ENCODE measurements around the gene PRR20B. TPM values are rescaled to one million over a fixed set of nuclear protein-coding genes. Genes with fewer than 3 reads are reported as not detected.
"Not testable (repeated sequence)": the region's sequence is repeated elsewhere in the genome, so short reads cannot be mapped to it uniquely, and the experiment has no call there.

PRR20B gene
- total RNA-seq, 4 donors from 2014 or later: not detected

GRCh38 chr13:57138988-57139387 is 8.3 kb upstream of the PRR20B start:
- H3K4me1 ChIP-seq: no peaks in the 10 kb centered on the region
- no peak overlapping the region for H3K4me3 ChIP-seq
- H3K27me3 ChIP-seq: no peaks in the 10 kb centered on the region
- no peak overlapping the region for H3K27ac ChIP-seq
- TF ChIP-seq POLR2A (IDR thresholded peaks at IDR 0.05) (no peak), CTCF (IDR thresholded peaks at IDR 0.05) (no peak)
- no peaks in the 10 kb centered on the region for H3K9me3 ChIP-seq
- no peaks in the 10 kb centered on the region for H3K36me3 ChIP-seq
- no peak for DNase-seq

GRCh38 chr13:57139781-57140180 is 7.5 kb upstream of the PRR20B start:
- H3K27ac ChIP-seq, H3K4me3 ChIP-seq, H3K4me1 ChIP-seq, H3K36me3 ChIP-seq, H3K27me3 ChIP-seq, H3K9me3 ChIP-seq, DNase-seq: not testable (repeated sequence)

DNA sequence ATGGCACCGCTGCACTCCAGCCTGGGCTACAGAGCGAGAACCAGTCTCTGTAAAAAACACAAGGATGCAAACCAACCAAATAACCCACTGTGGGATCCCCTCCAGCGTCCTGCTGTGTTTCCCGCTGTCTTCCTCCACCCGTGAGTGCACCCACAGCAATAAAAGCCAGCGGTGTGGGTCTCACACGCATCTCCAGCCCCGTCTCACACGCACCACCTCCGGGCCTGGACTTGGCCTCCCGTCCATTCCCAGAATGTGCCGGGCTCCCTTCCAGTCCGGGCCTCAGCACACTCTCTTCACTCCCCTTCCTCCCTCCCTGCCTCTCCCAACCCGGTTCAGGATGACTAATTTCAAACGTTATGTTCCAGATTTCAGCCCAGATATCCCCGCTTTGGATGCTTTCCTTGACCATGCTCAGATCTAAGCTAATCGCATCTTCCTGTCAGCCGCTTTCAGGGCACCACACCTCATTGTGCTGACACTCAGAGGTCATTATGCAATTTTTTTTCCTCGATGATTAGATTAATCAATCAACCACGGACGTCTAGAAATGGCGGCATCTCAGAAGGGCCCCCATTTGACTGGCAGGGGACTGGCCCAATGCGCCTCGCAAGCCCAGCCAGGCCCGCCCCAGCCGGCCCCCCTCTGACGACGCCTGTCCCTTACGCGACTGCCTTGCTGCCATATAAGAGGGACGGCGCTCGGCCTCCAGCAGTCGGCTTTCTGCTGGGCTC is 6.9 kb upstream of the PRR20B start, which contains the start of gene PRR20A:
PRR20A (plus strand) TSS at position 684 of the 734 bp plus-strand sequence. CDS start 387 bp downstream, outside the sequence.
- H3K27me3 ChIP-seq, H3K27ac ChIP-seq, DNase-seq, H3K36me3 ChIP-seq, H3K9me3 ChIP-seq, H3K4me1 ChIP-seq, H3K4me3 ChIP-seq: not testable (repeated sequence)

DNA sequence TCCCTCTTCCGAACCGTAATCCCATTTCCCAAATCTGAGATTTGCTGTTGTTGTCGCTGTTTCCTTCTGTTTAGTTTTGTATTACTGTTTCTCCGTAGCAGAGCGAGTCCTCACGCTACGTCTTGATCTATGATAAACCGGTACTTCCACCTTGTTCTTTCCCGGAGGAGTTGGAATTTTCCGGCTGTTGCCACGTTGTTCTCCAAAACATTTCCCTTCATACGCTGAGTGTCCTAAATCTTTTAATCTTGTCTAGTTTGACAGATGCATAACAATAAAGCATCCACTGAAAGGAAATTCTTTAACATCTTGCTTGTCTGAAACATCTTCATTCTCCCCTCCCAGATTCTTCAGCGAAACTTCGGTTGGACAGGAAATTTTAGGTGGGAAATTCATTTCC is 818 bp downstream of the PRR20B start:
- H3K4me3 ChIP-seq, DNase-seq, H3K36me3 ChIP-seq, H3K27ac ChIP-seq, H3K4me1 ChIP-seq, H3K27me3 ChIP-seq, H3K9me3 ChIP-seq: not testable (repeated sequence)

- H3K4me1 ChIP-seq, DNase-seq, H3K4me3 ChIP-seq: not testable (repeated sequence)
These were observed 6.5 kb downstream of the PRR20B start, which contains the start of gene PRR20C for GRCh38 chr13:57153761-57154160. PRR20C (plus strand) TSS chr13:57154061; CDS start chr13:57154448, 387 bp downstream.

GRCh38 chr13:57160332-57160731 is 13.0 kb downstream of the PRR20B start, which contains the start of gene PRR20D:
PRR20D (plus strand) TSS chr13:57160632; CDS start chr13:57161019, 387 bp downstream.
- H3K27me3 ChIP-seq, H3K4me3 ChIP-seq, H3K36me3 ChIP-seq, H3K4me1 ChIP-seq, DNase-seq, H3K9me3 ChIP-seq, H3K27ac ChIP-seq: not testable (repeated sequence)

More at GRCh38 chr13:57153761-57154160, 6.5 kb downstream of the PRR20B start, which contains the start of gene PRR20C:
- not testable (repeated sequence) for H3K36me3 ChIP-seq, H3K27me3 ChIP-seq, H3K9me3 ChIP-seq, H3K27ac ChIP-seq

DNA sequence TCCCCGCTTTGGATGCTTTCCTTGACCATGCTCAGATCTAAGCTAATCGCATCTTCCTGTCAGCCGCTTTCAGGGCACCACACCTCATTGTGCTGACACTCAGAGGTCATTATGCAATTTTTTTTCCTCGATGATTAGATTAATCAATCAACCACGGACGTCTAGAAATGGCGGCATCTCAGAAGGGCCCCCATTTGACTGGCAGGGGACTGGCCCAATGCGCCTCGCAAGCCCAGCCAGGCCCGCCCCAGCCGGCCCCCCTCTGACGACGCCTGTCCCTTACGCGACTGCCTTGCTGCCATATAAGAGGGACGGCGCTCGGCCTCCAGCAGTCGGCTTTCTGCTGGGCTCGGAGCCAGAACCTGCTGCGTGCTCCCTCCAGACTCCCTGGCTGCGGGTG is 19.6 kb downstream of the PRR20B start, which contains the start of gene PRR20E:
PRR20E (plus strand) TSS at position 301 of the 400 bp plus-strand sequence. CDS start 387 bp downstream, outside the sequence.
- not testable (repeated sequence) for H3K27ac ChIP-seq, H3K4me1 ChIP-seq, DNase-seq, H3K36me3 ChIP-seq, H3K4me3 ChIP-seq, H3K27me3 ChIP-seq, H3K9me3 ChIP-seq

- DNase-seq: no peak
- Histone ChIP-seq H3K9me3 (no peaks in the 10 kb centered on the region), H3K27me3 (no peaks in the 10 kb centered on the region), H3K4me3 (no peak overlapping the region), H3K36me3 (no peaks in the 10 kb centered on the region), H3K4me1 (no peaks in the 10 kb centered on the region), H3K27ac (no peak overlapping the region)
- no peak for TF ChIP-seq POLR2A (IDR thresholded peaks at IDR 0.05)
- no peak for TF ChIP-seq CTCF (IDR thresholded peaks at IDR 0.05)
These were observed 44.4 kb downstream of the PRR20B start for GRCh38 chr13:57191667-57192066.

Small RNA genes lying within 50 kb of the gene (small RNA-seq; reads per million reads assigned to genes)
- 0 reads per million in 2 donors for gene PRR20FP

Other genes with a start within 250 kb of the PRR20B start
- gene PRR20A, start 6.6 kb upstream of the PRR20B start, total RNA-seq: not detected
- not detected for gene PRR20C, start 6.6 kb downstream of the PRR20B start, total RNA-seq
- gene PRR20D, start 13.1 kb downstream of the PRR20B start, total RNA-seq: not detected
- gene PRR20E, start 19.7 kb downstream of the PRR20B start, total RNA-seq: not detected